Daoy (cell line): ENCODE results near the gene GNA15. TPM values are rescaled to one million over a fixed set of nuclear protein-coding genes. Genes with fewer than 3 reads are reported as not detected.
"Not testable (repeated sequence)": the region's sequence is repeated elsewhere in the genome, so short reads cannot be mapped to it uniquely, and the experiment has no call there.

Source experiments
- DNase-seq: peaks from one replicate; pipeline ENCODE4 v3.0.0-alpha.2; 2015; ENCODE audit warnings: low read depth
- total RNA-seq: library from RNA; depleted of rRNA; stranded (reverse); fragments of >200 nt; shearing (Covaris generic); gene quantifications from 2 replicates; pipeline ENCODE4 v1.2.3, GENCODE V29; 2014

The GNA15 gene
- total RNA-seq, 1 experiment from 2014 or later = not detected

GRCh38 chr19:3190921-3191805 lies 55.3 kb downstream of the GNA15 start:
- no peak for DNase-seq

DNA sequence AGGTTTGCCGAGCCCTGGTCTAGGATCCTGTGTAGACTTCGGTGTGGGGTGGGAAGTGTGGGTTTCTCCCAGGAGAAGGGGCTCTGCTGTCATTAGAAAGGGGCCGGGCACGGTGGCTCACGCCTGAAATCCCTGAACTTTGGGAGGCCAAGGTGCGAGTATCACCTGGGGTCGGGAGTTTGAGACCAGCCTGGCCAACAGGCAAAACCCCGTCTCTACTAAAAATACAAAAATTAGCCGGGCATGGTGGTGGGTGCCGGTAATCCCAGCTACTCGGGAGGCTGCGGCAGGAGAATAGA lies 55.9 kb downstream of the GNA15 start:
- DNase-seq = not testable (repeated sequence)

- DNase-seq = no peak
Measured at GRCh38 chr19:3192228-3192635, 56.4 kb downstream of the GNA15 start.

- DNase-seq = no peak
Measured at GRCh38 chr19:3192684-3193083, 56.9 kb downstream of the GNA15 start.

DNA sequence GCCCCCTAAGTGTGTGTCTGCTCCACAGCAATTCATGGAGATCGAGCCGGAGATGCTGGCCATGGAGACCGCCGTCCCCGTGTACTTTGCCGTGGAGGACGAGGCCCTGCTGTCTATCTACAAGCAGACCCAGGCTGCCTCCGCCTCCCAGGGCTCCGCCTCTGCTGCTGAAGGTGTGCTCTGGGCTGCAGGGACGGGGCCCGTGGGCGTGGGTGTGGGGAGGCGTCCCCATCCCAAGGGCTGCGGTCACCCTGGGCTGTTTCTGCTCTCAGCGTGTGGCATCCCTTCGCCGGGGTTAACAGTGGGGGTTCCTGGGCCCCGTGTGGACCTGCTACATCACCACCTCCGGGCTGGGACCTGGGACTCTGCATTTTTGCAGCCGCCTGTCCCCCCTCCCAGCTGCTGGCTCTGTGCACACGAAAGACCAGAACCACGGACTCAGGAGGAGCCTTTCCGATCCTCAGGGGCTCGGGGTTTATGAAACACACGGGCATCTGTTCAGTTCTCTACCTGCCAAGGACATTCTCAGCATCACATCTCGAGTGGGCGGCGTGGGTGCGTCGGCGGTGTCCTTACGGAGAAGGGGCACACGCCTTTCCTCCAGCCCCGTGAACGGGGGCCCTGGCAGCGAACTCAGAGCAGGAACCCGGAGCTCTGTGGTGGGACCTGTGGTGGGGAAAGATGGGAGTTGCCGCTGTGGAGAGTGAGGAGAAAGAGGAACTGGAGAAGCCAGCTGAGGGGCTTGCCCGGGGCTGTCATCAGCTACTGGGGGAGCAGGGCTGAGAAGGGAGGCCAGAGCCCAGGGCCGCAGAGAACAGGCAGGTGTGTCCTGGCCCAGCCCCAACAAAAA lies 57.6 kb downstream of the GNA15 start:
- no peak for DNase-seq

DNA sequence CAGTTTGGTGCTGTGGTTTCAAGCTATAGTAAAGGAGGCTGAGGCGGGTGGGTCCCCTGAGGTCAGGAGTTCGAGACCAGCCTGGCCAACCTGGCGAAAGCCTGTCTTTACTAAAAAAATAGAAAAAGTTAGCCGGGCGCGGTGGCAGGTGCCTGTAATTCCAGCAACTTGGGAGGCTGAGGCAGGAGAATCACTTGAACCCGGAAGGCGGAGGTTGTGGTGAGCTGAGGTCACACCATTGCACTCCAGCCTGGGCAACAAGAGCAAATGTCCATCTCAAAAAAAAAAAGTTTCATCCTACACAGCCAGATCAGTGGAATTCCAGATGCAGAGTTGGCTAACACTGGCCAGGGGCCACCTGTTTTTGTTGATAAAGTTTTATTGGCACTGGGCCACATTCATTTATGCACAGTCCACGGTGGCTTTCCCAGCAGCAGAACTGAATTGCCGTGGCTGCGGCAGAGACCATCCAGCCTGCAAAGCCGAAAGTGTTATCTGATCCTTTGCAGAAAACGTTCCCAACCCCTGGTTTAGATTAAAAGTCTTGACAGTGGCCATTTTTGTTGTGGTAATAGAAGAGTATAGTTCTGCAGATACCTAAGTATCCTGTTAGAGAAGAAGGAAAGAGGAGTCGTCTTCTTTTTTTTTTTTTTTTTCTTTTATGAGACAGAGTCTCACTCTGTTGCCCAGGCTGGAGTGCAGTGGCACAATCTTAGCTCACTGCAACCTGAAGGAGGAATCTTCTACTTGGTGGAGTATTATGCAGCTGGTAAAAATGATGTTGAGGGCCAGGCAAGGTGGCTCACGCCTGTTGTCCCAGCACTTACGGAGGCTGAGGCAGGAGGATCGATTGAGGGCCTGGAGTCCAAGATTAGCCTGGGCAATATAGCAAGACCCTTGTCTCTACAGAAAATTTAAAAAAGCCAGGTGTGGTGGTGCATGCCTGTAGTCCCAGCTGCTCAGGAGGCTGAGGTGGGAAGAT lies 58.6 kb downstream of the GNA15 start:
- DNase-seq = no peak

DNA sequence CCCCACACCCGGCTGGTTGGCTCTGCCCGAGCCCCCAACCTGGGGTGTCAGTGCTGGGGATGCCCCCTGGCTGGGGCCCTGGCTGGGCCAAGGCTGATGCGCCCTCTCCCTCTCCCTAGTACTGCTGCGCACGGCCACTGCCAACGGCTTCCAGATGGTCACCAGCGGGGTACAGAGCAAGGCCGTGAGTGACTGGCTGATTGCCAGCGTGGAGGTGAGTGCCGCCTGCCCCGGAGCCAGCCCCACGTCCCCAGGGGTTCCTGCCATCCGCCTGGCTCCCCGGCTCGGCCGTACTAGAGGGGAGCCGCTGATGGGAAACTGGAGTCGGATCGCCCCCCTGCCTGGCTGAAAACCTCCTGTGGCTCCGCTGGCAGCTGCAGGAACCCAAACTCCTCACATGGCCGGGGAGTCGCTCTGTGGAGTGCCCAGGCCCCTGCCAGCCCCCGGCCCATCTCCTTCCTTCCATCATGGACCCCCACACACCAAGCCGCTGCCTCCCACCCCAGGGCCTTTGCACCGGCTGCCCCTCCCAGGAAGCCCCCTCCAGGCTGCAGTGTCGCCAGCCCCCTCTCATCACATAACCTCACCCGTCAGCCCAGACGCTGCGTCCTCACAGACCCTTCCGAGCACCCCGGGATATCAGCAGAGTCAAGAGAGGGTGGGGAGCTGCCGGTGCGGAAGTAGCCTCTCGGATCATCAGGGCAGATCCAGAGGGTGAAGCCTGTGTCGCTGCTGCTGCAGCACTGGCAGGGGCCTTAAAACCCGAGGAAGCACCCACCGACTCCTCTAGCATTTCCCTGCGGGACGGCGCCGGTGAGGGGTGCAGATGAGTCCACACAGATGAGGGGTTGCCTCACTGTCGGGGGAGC lies 60.5 kb downstream of the GNA15 start:
- no peak for DNase-seq

GRCh38 chr19:3196933-3197205 lies 61.0 kb downstream of the GNA15 start:
- DNase-seq = no peak

DNA sequence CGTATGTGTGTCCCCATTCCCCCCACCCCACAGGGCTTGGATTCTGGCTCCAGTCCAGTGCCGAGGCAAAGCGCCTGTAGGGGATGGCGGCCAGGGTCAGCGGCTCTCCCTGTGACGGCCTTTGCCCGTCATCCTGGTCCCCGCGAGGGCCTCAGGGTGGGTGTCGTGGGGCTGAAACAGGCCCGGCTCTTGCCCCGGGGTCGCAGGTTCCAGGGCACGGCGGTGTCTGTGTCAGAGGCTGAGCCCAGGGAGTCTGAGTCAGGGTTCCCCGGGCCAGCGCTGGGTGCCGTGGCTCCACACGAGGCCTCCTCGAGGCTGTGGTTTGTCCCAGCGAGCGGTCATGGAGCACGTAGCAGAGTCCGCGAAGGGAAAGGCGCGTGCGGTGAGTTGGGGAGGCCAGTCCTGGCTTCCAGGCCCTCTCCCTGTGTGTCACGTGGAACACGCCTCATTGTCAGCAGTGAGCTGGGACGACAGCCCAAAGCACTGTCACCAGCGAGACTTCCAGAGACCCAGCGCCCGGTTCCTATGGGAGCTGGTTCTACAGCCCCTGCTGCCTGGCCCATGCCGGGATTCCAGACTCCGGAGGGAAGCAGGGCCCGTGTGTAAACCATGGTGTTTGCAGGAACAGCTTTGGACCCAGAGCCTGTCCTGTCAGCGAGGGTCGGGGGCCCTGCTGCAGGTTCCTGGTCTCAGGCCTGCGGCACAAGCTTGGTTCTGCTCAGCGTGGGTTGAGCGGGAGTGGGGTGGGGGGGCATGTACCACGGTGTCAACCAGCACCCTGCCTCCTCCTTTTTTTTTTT lies 63.3 kb downstream of the GNA15 start:
- DNase-seq = no peak

GRCh38 chr19:3201072-3201700 lies 65.4 kb downstream of the GNA15 start:
- DNase-seq = no peak

- DNase-seq = no peak
Measured at GRCh38 chr19:3201911-3202310, 66.1 kb downstream of the GNA15 start.

- DNase-seq = no peak
Measured at GRCh38 chr19:3202346-3202745, 66.5 kb downstream of the GNA15 start.

- not testable (repeated sequence) for DNase-seq
Measured at GRCh38 chr19:3202895-3203294, 67.1 kb downstream of the GNA15 start.

DNA sequence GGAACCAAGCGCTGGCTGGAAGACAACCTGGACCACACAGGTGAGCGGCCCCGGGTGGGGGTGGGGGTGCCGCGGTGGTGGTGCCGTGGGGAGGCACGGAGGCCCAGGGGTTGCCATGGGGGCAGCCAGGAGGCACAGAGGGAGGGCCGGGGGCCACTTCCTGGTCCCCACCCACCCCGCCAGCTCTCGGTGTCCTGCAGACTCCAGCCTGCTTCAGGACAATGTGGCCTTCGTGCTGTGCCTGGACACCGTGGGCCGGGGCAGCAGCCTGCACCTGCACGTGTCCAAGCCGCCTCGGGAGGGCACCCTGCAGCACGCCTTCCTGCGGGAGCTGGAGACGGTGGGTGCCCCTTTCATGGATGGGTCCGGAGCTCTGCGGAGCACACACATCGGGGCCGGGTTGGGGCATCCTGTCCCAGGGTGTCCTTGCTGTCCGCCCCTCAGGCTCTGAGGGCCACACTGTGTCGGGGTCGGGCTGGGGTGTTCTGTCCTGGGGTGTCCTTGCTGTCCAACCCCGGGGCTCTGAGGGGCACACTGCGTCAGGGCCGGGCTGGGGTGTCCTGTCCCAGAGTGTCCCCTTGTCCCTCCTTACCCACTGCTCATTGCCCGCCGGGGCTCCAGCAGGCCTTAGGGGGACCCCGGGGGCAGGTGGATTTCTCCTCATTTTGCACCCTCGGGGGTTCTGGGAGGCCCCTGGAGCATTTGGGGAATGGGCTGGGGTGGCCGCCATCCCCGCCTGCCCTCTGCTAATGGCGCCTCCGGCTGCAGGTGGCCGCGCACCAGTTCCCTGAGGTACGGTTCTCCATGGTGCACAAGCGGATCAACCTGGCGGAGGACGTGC lies 68.2 kb downstream of the GNA15 start:
- DNase-seq = no peak

GRCh38 chr19:3204646-3205275 lies 68.9 kb downstream of the GNA15 start:
- DNase-seq = no peak

GRCh38 chr19:3206216-3206953 lies 70.6 kb downstream of the GNA15 start:
- DNase-seq = no peak

GRCh38 chr19:3207461-3208242 lies 71.8 kb downstream of the GNA15 start:
- DNase-seq = peak; percentile 75
